GM23338 (cell line): Measurements from ENCODE around the gene COX8A. TPM values are rescaled to one million over a fixed set of nuclear protein-coding genes. Genes with fewer than 3 reads are reported as not detected.

Source experiments
- ATAC-seq: fragments of 200-7000 bp; cut with Tn5 transposase; 3 replicates; pipeline ENCODE4 v1.9.1; 2020
- DNase-seq: peaks from one replicate; pipeline ENCODE4 v3.0.0-alpha.2; 2015; ENCODE audit warnings: low spot score
- H2AFZ ChIP-seq: fragments of 200-600 bp; sonication (generic); 2 replicates; pipeline ENCODE4 v1.8.0; 2016; ENCODE audit warnings: antibody characterized with exemption, mild to moderate bottlenecking, moderate library complexity
- H3F3A ChIP-seq: fragments of 200-600 bp; sonication (generic); replicated peaks from 2 replicates; pipeline ENCODE4 v1.8.0; 2017; ENCODE audit warnings: antibody characterized with exemption, mixed run types, low read depth
- H3K27ac ChIP-seq: fragments of 200-600 bp; sonication (generic); 2 replicates; pipeline ENCODE4 v1.6.1; 2016; ENCODE audit warnings: low read depth
- H3K27me3 ChIP-seq: fragments of 200-600 bp; sonication (generic); 2 replicates; pipeline ENCODE4 v1.8.0; 2016; ENCODE audit warnings: mild to moderate bottlenecking, mixed run types, moderate library complexity; ENCODE audit not compliant: insufficient read depth
- H3K36me3 ChIP-seq: fragments of 200-600 bp; sonication (generic); 2 replicates; pipeline ENCODE4 v1.8.0; 2016; ENCODE audit warnings: mild to moderate bottlenecking; ENCODE audit not compliant: insufficient read depth
- H3K4me1 ChIP-seq: fragments of 200-600 bp; sonication (generic); 2 replicates; pipeline ENCODE4 v1.8.0; 2016; ENCODE audit warnings: mild to moderate bottlenecking, moderate library complexity; ENCODE audit not compliant: insufficient read depth
- H3K4me2 ChIP-seq: fragments of 200-600 bp; sonication (generic); 2 replicates; pipeline ENCODE4 v1.7.1; 2017; ENCODE audit warnings: mixed run types
- H3K4me3 ChIP-seq: fragments of 200-600 bp; sonication (generic); 2 replicates; pipeline ENCODE4 v1.6.1; 2016; ENCODE audit warnings: mixed run types
- H3K79me2 ChIP-seq: fragments of 200-600 bp; sonication (generic); replicated peaks from 2 replicates; pipeline ENCODE4 v1.8.0; 2017; ENCODE audit warnings: mild to moderate bottlenecking; ENCODE audit not compliant: insufficient read depth
- H3K9me2 ChIP-seq: fragments of 200-600 bp; sonication (generic); 2 replicates; pipeline ENCODE4 v1.8.0; 2017; ENCODE audit not compliant: insufficient read depth
- H4K20me1 ChIP-seq: fragments of 200-600 bp; sonication (generic); replicated peaks from 2 replicates; pipeline ENCODE4 v1.8.0; 2017; ENCODE audit warnings: mild to moderate bottlenecking; ENCODE audit not compliant: insufficient read depth
- H3K27ac Mint-ChIP-seq: 2 replicates; pipeline ENCODE4 v1.8.0; 2020; ENCODE audit warnings: inconsistent platforms, mild to moderate bottlenecking, moderate library complexity, mixed read lengths
- H3K27me3 Mint-ChIP-seq: 3 replicates; pipeline ENCODE4 v1.8.0; 2022; ENCODE audit warnings: low read depth, mild to moderate bottlenecking, moderate library complexity, mixed read lengths, inconsistent platforms; ENCODE audit not compliant: insufficient read depth, poor library complexity
- H3K36me3 Mint-ChIP-seq: 3 replicates; pipeline ENCODE4 v1.8.0; 2021; ENCODE audit warnings: low read depth, mild to moderate bottlenecking, inconsistent platforms, moderate library complexity, mixed read lengths
- H3K4me1 Mint-ChIP-seq: 3 replicates; pipeline ENCODE4 v1.8.0; 2020; ENCODE audit warnings: mild to moderate bottlenecking, inconsistent platforms, mixed read lengths
- H3K4me3 Mint-ChIP-seq: 3 replicates; pipeline ENCODE4 v1.8.0; 2021; ENCODE audit warnings: moderate library complexity, mild to moderate bottlenecking, inconsistent platforms, mixed read lengths
- H3K9me3 Mint-ChIP-seq: 3 replicates; pipeline ENCODE4 v1.8.0; 2020; ENCODE audit warnings: moderate library complexity, mild to moderate bottlenecking, inconsistent platforms, mixed read lengths
- CREB1 ChIP-seq: fragments of 250-450 bp; sonication (Bioruptor Pico); IDR thresholded peaks from 2 replicates; pipeline ENCODE4 v1.5.0; 2020; ENCODE audit warnings: low read depth, mild to moderate bottlenecking, moderate library complexity
- EZH2 ChIP-seq: fragments of 200-600 bp; sonication (generic); IDR thresholded peaks from one replicate; pipeline ENCODE4 v1.8.0; 2017; ENCODE audit warnings: antibody characterized with exemption, mild to moderate bottlenecking, low read depth; ENCODE audit not compliant: unreplicated experiment
- EZH2phosphoT487 ChIP-seq: fragments of 200-600 bp; sonication (generic); IDR thresholded peaks from one replicate; pipeline ENCODE4 v1.8.1; 2018; ENCODE audit warnings: antibody characterized with exemption; ENCODE audit not compliant: unreplicated experiment
- JUNB ChIP-seq: IDR thresholded peaks from one replicate; pipeline ENCODE4 v1.6.1; 2016; ENCODE audit warnings: antibody characterized with exemption; ENCODE audit not compliant: unreplicated experiment
- NANOG ChIP-seq: IDR thresholded peaks from 2 replicates; pipeline ENCODE4 v1.6.1; 2016; ENCODE audit warnings: antibody characterized with exemption, borderline replicate concordance
- POLR2AphosphoS5 ChIP-seq: IDR thresholded peaks from 2 replicates; pipeline ENCODE4 v1.6.1; 2016; ENCODE audit warnings: antibody characterized with exemption, low read depth
- STAT1 ChIP-seq: IDR thresholded peaks from one replicate; pipeline ENCODE4 v1.6.1; 2016; ENCODE audit warnings: antibody characterized with exemption; ENCODE audit not compliant: unreplicated experiment
- ZNF114 ChIP-seq: fragments of 250-450 bp; sonication (Bioruptor Pico); IDR thresholded peaks from 2 replicates; pipeline ENCODE4 v1.5.0; 2020; ENCODE audit warnings: mild to moderate bottlenecking, moderate library complexity
- ZNF331 ChIP-seq: fragments of 250-450 bp; sonication (Bioruptor Pico); IDR thresholded peaks from 2 replicates; pipeline ENCODE4 v1.5.0; 2020; ENCODE audit warnings: low read depth, mild to moderate bottlenecking, moderate library complexity
- polyA plus RNA-seq: library from polyadenylated mRNA; unstranded; fragments of >200 nt; fragmentation: Nextera tagmentation; extraction: Ambion mirVana; gene quantifications from 2 replicates; pipeline ENCODE4 v1.2.1, GENCODE V29; 2016
- total RNA-seq: library from RNA; depleted of rRNA; stranded (reverse); fragments of >200 nt; shearing (Covaris generic); gene quantifications from 2 replicates; pipeline ENCODE4 v1.2.3, GENCODE V29; 2014
- TF ChIP-seq, protein P1 (sequence below): IDR thresholded peaks from 2 replicates; pipeline ENCODE4 v1.6.1; 2016; ENCODE audit warnings: antibody characterized with exemption
- TF ChIP-seq, protein P2 (sequence below): IDR thresholded peaks from one replicate; pipeline ENCODE4 v1.6.1; 2018; ENCODE audit warnings: antibody characterized with exemption; ENCODE audit not compliant: unreplicated experiment
- TF ChIP-seq, protein P3 (sequence below): fragments of 250-450 bp; sonication (Bioruptor Pico); IDR thresholded peaks from 2 replicates; pipeline ENCODE4 v1.5.0; 2020; ENCODE audit warnings: mild to moderate bottlenecking, moderate library complexity
- TF ChIP-seq, protein P4 (sequence below), 2 experiments: fragments of 200-600 bp in 1 of 2; sonication (generic) in 1 of 2; conservative IDR thresholded peaks; 2 replicates each; pipeline versions ENCODE4 v1.5.1 to v1.6.1; 2016 to 2017; ENCODE audit warnings: antibody characterized with exemption in 2 of 2, low read depth in 2 of 2, mild to moderate bottlenecking in 2 of 2, moderate library complexity in 1 of 2

Gene COX8A
- total and polyA plus RNA-seq, 2 experiments from 2014 or later, result 427 to 483 TPM

DNA sequence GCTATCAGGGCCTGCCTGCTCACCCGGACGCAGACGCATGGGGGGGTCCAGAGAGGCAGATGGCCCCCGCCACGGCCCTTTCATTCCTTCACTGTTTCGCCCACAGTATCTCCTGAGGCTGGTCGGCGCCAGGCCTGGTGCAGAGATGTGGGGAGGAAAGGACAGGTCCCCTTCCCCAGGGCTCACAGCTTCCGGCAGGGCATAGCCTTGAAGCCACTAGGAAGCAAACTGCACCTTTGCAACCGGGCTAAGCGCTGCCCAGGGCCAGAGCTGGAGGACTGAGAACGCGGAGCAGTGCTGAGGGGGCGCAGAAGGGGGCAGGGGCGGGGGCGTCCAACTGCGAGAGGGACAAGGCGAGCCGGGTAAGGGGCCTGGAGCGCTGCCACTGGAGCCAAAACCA lies 41.1 kb downstream of the COX8A start:
- DNase-seq (no peak), ATAC-seq (no peak)
- TF ChIP-seq, protein P1, sequence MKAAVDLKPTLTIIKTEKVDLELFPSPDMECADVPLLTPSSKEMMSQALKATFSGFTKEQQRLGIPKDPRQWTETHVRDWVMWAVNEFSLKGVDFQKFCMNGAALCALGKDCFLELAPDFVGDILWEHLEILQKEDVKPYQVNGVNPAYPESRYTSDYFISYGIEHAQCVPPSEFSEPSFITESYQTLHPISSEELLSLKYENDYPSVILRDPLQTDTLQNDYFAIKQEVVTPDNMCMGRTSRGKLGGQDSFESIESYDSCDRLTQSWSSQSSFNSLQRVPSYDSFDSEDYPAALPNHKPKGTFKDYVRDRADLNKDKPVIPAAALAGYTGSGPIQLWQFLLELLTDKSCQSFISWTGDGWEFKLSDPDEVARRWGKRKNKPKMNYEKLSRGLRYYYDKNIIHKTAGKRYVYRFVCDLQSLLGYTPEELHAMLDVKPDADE, result no peak
- TF ChIP-seq, protein P2, sequence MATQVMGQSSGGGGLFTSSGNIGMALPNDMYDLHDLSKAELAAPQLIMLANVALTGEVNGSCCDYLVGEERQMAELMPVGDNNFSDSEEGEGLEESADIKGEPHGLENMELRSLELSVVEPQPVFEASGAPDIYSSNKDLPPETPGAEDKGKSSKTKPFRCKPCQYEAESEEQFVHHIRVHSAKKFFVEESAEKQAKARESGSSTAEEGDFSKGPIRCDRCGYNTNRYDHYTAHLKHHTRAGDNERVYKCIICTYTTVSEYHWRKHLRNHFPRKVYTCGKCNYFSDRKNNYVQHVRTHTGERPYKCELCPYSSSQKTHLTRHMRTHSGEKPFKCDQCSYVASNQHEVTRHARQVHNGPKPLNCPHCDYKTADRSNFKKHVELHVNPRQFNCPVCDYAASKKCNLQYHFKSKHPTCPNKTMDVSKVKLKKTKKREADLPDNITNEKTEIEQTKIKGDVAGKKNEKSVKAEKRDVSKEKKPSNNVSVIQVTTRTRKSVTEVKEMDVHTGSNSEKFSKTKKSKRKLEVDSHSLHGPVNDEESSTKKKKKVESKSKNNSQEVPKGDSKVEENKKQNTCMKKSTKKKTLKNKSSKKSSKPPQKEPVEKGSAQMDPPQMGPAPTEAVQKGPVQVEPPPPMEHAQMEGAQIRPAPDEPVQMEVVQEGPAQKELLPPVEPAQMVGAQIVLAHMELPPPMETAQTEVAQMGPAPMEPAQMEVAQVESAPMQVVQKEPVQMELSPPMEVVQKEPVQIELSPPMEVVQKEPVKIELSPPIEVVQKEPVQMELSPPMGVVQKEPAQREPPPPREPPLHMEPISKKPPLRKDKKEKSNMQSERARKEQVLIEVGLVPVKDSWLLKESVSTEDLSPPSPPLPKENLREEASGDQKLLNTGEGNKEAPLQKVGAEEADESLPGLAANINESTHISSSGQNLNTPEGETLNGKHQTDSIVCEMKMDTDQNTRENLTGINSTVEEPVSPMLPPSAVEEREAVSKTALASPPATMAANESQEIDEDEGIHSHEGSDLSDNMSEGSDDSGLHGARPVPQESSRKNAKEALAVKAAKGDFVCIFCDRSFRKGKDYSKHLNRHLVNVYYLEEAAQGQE, result no peak
- TF ChIP-seq, protein P3, sequence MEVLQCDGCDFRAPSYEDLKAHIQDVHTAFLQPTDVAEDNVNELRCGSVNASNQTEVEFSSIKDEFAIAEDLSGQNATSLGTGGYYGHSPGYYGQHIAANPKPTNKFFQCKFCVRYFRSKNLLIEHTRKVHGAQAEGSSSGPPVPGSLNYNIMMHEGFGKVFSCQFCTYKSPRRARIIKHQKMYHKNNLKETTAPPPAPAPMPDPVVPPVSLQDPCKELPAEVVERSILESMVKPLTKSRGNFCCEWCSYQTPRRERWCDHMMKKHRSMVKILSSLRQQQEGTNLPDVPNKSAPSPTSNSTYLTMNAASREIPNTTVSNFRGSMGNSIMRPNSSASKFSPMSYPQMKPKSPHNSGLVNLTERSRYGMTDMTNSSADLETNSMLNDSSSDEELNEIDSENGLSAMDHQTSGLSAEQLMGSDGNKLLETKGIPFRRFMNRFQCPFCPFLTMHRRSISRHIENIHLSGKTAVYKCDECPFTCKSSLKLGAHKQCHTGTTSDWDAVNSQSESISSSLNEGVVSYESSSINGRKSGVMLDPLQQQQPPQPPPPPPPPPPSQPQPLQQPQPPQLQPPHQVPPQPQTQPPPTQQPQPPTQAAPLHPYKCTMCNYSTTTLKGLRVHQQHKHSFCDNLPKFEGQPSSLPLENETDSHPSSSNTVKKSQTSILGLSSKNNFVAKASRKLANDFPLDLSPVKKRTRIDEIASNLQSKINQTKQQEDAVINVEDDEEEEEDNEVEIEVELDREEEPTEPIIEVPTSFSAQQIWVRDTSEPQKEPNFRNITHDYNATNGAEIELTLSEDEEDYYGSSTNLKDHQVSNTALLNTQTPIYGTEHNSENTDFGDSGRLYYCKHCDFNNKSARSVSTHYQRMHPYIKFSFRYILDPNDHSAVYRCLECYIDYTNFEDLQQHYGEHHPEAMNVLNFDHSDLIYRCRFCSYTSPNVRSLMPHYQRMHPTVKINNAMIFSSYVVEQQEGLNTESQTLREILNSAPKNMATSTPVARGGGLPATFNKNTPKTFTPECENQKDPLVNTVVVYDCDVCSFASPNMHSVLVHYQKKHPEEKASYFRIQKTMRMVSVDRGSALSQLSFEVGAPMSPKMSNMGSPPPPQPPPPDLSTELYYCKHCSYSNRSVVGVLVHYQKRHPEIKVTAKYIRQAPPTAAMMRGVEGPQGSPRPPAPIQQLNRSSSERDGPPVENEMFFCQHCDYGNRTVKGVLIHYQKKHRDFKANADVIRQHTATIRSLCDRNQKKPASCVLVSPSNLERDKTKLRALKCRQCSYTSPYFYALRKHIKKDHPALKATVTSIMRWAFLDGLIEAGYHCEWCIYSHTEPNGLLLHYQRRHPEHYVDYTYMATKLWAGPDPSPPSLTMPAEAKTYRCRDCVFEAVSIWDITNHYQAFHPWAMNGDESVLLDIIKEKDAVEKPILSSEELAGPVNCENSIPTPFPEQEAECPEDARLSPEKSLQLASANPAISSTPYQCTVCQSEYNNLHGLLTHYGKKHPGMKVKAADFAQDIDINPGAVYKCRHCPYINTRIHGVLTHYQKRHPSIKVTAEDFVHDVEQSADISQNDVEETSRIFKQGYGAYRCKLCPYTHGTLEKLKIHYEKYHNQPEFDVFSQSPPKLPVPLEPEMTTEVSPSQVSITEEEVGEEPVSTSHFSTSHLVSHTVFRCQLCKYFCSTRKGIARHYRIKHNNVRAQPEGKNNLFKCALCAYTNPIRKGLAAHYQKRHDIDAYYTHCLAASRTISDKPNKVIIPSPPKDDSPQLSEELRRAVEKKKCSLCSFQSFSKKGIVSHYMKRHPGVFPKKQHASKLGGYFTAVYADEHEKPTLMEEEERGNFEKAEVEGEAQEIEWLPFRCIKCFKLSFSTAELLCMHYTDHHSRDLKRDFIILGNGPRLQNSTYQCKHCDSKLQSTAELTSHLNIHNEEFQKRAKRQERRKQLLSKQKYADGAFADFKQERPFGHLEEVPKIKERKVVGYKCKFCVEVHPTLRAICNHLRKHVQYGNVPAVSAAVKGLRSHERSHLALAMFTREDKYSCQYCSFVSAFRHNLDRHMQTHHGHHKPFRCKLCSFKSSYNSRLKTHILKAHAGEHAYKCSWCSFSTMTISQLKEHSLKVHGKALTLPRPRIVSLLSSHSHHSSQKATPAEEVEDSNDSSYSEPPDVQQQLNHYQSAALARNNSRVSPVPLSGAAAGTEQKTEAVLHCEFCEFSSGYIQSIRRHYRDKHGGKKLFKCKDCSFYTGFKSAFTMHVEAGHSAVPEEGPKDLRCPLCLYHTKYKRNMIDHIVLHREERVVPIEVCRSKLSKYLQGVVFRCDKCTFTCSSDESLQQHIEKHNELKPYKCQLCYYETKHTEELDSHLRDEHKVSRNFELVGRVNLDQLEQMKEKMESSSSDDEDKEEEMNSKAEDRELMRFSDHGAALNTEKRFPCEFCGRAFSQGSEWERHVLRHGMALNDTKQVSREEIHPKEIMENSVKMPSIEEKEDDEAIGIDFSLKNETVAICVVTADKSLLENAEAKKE (CRISPR knock-in tag), result no peak
- TF ChIP-seq NANOG, result no peak
- TF ChIP-seq POLR2AphosphoS5, result no peak
- TF ChIP-seq STAT1, result no peak
- no peak for TF ChIP-seq CREB1 (CRISPR knock-in tag)
- no peak for TF ChIP-seq ZNF114
- TF ChIP-seq, protein P4, sequence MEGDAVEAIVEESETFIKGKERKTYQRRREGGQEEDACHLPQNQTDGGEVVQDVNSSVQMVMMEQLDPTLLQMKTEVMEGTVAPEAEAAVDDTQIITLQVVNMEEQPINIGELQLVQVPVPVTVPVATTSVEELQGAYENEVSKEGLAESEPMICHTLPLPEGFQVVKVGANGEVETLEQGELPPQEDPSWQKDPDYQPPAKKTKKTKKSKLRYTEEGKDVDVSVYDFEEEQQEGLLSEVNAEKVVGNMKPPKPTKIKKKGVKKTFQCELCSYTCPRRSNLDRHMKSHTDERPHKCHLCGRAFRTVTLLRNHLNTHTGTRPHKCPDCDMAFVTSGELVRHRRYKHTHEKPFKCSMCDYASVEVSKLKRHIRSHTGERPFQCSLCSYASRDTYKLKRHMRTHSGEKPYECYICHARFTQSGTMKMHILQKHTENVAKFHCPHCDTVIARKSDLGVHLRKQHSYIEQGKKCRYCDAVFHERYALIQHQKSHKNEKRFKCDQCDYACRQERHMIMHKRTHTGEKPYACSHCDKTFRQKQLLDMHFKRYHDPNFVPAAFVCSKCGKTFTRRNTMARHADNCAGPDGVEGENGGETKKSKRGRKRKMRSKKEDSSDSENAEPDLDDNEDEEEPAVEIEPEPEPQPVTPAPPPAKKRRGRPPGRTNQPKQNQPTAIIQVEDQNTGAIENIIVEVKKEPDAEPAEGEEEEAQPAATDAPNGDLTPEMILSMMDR (conservative IDR thresholded peaks at IDR 0.05; ENCODE audit: low read depth in 2 of 2), result no peak
- TF ChIP-seq JUNB, result no peak
- TF ChIP-seq EZH2phosphoT487, result no peak
- TF ChIP-seq EZH2, result no peak
- TF ChIP-seq ZNF331 (CRISPR knock-in tag), result no peak
- peaks cover 77% of the 10 kb centered on the region for H3K27me3 ChIP-seq
- H3K27ac ChIP-seq, result no peak overlapping the region
- Mint-ChIP-seq H3K36me3 (no peaks in the 10 kb centered on the region), H3K4me3 (no peak overlapping the region), H3K27me3 (peaks cover 49% of the 10 kb centered on the region), H3K4me1 (peaks cover 12% of the 10 kb centered on the region), H3K9me3 (no peaks in the 10 kb centered on the region; the same call in 2 of the 3 replicates), H3K27ac (no peak overlapping the region)
- no peaks in the 10 kb centered on the region for H3F3A ChIP-seq
- H3K4me2 ChIP-seq, result no peak overlapping the region
- H3K4me3 ChIP-seq, result no peak overlapping the region
- no peaks in the 10 kb centered on the region for H4K20me1 ChIP-seq
- H3K4me1 ChIP-seq, result peaks cover 4% of the 10 kb centered on the region; the same call in 1 of the 2 replicates
- no peaks in the 10 kb centered on the region for H3K79me2 ChIP-seq
- H2AFZ ChIP-seq, result no peak overlapping the region
- no peaks in the 10 kb centered on the region for H3K36me3 ChIP-seq
- H3K9me2 ChIP-seq, result no peaks in the 10 kb centered on the region
